Measurements from ENCODE around the gene PIP5KL1. TPM values are rescaled to one million over a fixed set of nuclear protein-coding genes. Genes with fewer than 3 reads are reported as not detected.
A peak's percentile ranks its signal among the peaks of the same experiment; 100 is the strongest.

PIP5KL1 gene
- total RNA-seq, 1 donor from 2014 or later, result 5.8 TPM

DNA sequence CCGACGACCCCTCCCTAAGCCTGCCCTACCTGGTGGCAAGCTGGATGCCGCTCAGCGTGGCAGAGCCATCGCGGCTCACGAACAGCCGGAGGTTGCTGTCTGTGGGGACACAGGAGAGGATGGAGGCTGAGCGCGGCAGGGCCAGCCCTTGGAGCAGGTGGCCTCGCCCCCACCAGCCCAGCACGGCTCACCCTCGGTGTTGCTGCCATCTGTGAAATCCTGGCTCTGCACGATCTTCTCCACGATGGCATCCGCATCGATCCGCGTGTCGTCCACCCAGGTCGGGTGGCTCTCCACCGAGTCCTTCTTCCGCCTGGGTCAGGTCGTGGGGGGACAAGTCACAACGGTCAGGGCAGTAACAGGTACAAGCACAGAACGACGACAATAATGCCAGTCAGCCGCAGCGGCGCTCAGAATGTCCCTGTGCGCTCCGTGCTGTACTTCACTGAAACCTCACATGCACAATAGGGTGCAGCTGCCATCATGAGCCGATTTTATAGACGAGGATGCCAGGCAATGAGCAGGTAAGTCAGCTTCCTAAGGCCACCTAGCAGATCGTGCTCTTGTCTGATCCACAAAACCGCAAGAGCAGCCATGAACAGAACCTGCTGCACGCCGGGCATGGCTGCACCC lies 14.1 kb upstream of the PIP5KL1 start:
- peaks cover 22% of the 10 kb centered on the region for H3K4me1 Mint-ChIP-seq (ENCODE audit: unreplicated experiment)

GRCh38 chr9:127943731-127944144 lies 13.2 kb upstream of the PIP5KL1 start:
- Mint-ChIP-seq H3K4me3 (no peak overlapping the region), H3K4me1 (ENCODE audit: unreplicated experiment) (peaks cover 22% of the 10 kb centered on the region), H3K9me3 (no peaks in the 10 kb centered on the region), H3K36me3 (peaks cover 11% of the 10 kb centered on the region), H3K27me3 (no peaks in the 10 kb centered on the region), H3K27ac (peak overlapping the region; percentile 53)
- no peak for DNase-seq (ENCODE audit: extremely low spot score, unreplicated experiment)
- TF ChIP-seq, protein P1, sequence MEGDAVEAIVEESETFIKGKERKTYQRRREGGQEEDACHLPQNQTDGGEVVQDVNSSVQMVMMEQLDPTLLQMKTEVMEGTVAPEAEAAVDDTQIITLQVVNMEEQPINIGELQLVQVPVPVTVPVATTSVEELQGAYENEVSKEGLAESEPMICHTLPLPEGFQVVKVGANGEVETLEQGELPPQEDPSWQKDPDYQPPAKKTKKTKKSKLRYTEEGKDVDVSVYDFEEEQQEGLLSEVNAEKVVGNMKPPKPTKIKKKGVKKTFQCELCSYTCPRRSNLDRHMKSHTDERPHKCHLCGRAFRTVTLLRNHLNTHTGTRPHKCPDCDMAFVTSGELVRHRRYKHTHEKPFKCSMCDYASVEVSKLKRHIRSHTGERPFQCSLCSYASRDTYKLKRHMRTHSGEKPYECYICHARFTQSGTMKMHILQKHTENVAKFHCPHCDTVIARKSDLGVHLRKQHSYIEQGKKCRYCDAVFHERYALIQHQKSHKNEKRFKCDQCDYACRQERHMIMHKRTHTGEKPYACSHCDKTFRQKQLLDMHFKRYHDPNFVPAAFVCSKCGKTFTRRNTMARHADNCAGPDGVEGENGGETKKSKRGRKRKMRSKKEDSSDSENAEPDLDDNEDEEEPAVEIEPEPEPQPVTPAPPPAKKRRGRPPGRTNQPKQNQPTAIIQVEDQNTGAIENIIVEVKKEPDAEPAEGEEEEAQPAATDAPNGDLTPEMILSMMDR (conservative IDR thresholded peaks at IDR 0.05), result peak; percentile 87

More for the DNA sequence above, 14.1 kb upstream of the PIP5KL1 start:
- H3K27me3 Mint-ChIP-seq, result no peaks in the 10 kb centered on the region
- no peaks in the 10 kb centered on the region for H3K9me3 Mint-ChIP-seq
- no peak overlapping the region for H3K27ac Mint-ChIP-seq
- peaks cover 11% of the 10 kb centered on the region for H3K36me3 Mint-ChIP-seq
- H3K4me3 Mint-ChIP-seq, result no peak overlapping the region
- no peak for DNase-seq (ENCODE audit: extremely low spot score, unreplicated experiment)
- TF ChIP-seq, protein P1 (conservative IDR thresholded peaks at IDR 0.05), result no peak

- H3K36me3 Mint-ChIP-seq, result peaks cover 11% of the 10 kb centered on the region
- no peak overlapping the region for H3K4me3 Mint-ChIP-seq
- peaks cover 22% of the 10 kb centered on the region for H3K4me1 Mint-ChIP-seq (ENCODE audit: unreplicated experiment)
- H3K27ac Mint-ChIP-seq, result peak overlapping the region; percentile 44
- DNase-seq (ENCODE audit: extremely low spot score, unreplicated experiment), result no peak
- no peaks in the 10 kb centered on the region for H3K9me3 Mint-ChIP-seq
- H3K27me3 Mint-ChIP-seq, result no peaks in the 10 kb centered on the region
- TF ChIP-seq, protein P1 (conservative IDR thresholded peaks at IDR 0.05), result no peak
Measured at GRCh38 chr9:127943011-127943662, 12.6 kb upstream of the PIP5KL1 start.

GRCh38 chr9:127942216-127943010 lies 11.8 kb upstream of the PIP5KL1 start:
- Mint-ChIP-seq H3K27me3 (no peaks in the 10 kb centered on the region), H3K36me3 (peaks cover 7% of the 10 kb centered on the region), H3K9me3 (no peaks in the 10 kb centered on the region), H3K27ac (peak overlapping the region; percentile 44), H3K4me3 (no peak overlapping the region), H3K4me1 (ENCODE audit: unreplicated experiment) (peaks cover 23% of the 10 kb centered on the region)
- DNase-seq (ENCODE audit: extremely low spot score, unreplicated experiment), result no peak
- TF ChIP-seq, protein P1 (conservative IDR thresholded peaks at IDR 0.05), result peak; percentile 91

DNA sequence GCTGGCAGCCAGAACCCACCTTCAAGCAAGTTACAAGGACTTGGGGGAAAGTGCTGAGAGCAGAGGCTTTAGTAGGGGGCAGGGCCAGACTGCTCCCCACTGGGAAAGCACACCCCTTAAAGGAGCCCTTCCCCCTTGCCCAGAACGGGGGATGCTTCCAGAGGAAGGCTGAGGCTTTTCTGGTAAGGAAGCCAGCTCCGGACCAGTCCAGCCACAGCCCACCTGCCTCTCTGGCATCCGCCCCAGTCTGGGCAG lies 11.3 kb upstream of the PIP5KL1 start:
- TF ChIP-seq, protein P1 (conservative IDR thresholded peaks at IDR 0.05), result no peak
- H3K36me3 Mint-ChIP-seq, result peaks cover 7% of the 10 kb centered on the region
- no peak for DNase-seq (ENCODE audit: extremely low spot score, unreplicated experiment)
- H3K4me1 Mint-ChIP-seq (ENCODE audit: unreplicated experiment), result peaks cover 24% of the 10 kb centered on the region
- no peaks in the 10 kb centered on the region for H3K9me3 Mint-ChIP-seq
- H3K27me3 Mint-ChIP-seq, result no peaks in the 10 kb centered on the region
- no peak overlapping the region for H3K4me3 Mint-ChIP-seq
- no peak overlapping the region for H3K27ac Mint-ChIP-seq

Data from type B pancreatic cell (in vitro differentiated cells).